NCI-H226 (cell line): ENCODE measurements around the gene TPT1.
A peak's percentile ranks its signal among the peaks of the same experiment; 100 is the strongest.
"Not testable (repeated sequence)": the region's sequence is repeated elsewhere in the genome, so short reads cannot be mapped to it uniquely, and the experiment has no call there.

Source experiments
- DNase-seq: peaks from one replicate; pipeline ENCODE4 v3.0.0-alpha.2; 2015

The TPT1 gene

DNA sequence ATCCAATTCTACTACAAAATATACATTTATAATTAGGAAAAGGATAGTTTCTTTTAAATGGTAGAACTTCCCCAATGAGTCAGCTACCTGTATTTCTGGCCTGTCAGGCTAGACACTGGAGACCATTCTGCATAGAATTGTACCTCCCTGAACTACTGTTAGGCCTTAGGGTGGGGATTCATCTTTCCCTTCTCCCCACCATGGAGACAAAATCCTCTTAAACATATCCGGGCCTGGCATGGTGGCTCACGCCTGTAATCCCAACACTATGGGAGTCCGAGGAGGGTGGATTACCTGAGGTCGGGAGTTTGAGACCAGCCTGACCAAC lies 24.5 kb upstream of the TPT1 start:
- no peak for DNase-seq

- DNase-seq = peak; percentile 2
Measured at GRCh38 chr13:45364876-45365557, 24.0 kb upstream of the TPT1 start.

- DNase-seq = no peak
Measured at GRCh38 chr13:45362939-45363338, 22.0 kb upstream of the TPT1 start.

DNA sequence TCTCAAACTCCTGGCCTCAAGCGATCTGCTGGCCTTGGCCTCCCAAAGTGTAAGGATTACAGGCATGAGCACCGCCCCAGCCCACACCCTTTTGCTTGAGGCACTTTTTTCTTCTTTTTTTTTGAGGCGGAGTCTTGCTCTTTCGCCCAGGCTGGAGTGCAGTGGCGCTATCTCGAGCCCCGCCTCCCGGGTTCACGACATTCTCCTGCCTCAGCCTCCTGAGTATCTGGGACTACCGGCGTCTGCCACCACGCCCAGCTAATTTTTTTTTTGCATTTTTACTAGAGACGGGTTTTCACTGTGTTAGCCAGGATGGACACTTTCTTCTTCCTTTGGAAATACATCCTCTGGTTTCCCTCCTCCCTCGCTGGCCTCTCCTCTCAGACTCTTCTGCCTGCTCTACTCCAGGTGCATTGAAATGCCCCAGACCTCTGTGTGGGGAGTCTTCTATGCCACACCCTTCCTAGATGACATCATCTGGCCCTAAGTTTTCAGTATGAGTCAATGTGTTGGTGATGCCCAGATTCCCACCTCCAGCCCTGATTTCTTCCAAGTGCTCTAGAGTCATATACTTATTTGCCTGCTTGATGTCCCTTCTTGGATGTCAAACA lies 20.7 kb upstream of the TPT1 start:
- peak; percentile 84 for DNase-seq

GRCh38 chr13:45356966-45357672 lies 16.1 kb upstream of the TPT1 start:
- DNase-seq = no peak

- DNase-seq = no peak
Measured at GRCh38 chr13:45353895-45354294, 12.9 kb upstream of the TPT1 start.

DNA sequence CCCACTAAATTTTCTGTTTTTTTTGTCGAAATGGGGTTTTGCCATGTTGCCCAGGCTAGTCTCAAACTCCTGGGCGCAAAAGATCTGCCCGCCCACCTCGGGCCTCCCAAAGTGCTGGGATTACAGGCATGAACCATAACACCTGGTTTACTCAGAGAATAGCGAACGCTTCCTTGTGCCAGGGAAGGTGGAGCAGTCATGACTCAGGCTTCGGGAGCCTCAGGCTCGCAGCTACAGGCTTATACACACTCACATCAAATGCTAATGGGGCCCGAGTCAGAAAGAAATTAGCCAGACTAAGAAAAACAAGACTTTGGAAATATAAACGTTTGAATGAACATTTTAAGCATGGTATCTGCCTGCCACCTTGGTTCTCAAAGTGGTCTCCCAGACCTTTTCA lies 11.0 kb upstream of the TPT1 start:
- no peak for DNase-seq

- no peak for DNase-seq
Measured at GRCh38 chr13:45350152-45350551, 9.2 kb upstream of the TPT1 start.

- no peak for DNase-seq
Measured at GRCh38 chr13:45349438-45349837, 8.5 kb upstream of the TPT1 start.

GRCh38 chr13:45344064-45344463 lies 3.1 kb upstream of the TPT1 start:
- not testable (repeated sequence) for DNase-seq

DNA sequence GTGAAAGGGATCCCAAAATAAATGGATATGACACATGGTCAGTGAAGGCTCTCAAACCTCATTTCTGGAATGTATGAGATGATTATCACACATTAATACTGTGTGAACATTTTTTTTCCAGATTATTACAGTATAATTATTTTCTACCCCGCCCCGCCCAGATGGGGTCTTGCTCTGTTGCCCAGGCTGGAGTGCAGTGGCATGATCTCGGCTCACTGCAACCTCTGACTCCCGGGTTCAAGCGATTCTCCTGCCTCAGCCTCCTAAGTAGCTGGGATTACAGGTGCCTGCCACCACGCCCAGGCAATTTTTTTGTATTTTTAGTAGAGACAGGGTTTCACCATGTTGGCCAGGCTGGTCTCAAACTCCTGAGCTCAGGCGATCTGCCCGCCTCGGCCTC lies 2.1 kb upstream of the TPT1 start:
- DNase-seq = not testable (repeated sequence)

DNA sequence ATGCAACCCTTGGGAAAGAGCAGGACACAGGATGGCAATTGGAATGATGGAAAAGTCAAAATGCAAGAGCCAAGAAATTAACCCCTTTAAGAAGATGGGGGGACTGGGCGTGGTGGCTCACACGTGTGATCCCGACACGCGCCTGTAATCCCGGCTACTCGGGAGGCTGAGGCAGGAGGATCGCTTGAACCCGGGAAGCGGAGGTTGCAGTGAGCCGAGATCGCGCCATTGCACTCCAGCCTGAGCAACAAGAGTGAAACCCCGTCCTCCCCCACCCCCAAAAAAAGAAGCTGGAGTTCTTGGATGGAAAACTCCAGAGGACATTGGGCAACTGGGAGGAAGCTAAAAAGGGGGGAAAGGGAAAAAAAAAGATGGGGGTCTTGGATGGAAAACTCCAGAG lies 1.7 kb upstream of the TPT1 start:
- DNase-seq = not testable (repeated sequence)

DNA sequence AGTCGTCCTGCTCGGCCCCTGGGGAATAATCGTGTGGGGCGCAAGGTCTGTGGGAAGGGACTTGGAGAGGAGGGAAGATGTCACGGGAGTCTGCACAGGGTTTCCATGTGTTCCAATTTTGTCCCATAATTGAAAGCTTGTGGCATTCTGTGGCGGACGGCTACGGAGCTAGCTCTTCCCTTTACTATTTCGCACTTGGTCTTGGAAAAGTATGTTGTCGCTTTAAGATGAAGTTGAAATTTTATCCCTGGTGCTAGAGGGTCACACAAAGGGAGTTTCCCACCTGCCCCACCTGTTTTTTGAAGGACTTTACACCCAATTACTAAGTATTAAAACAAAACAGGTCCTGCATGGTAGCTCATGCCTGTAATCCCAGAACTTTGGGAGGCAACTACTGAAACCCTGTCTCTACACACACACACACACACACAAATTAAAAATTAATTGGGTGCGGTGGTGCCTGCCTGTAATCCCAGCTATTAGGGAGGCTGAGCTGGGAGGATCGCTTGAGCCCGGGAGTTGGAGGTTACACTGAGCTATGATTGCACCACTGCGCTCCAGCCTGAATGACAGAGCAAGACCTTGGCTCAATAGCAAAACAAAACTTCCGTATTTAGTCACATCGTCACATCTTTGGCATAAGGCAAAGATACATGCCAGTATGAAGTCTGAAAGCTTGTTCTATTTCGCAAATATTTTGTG lies 967 bp upstream of the TPT1 start:
- DNase-seq = no peak

GRCh38 chr13:45340422-45341033 lies 455 bp downstream of the TPT1 start:
- DNase-seq = peak; percentile 92

DNA sequence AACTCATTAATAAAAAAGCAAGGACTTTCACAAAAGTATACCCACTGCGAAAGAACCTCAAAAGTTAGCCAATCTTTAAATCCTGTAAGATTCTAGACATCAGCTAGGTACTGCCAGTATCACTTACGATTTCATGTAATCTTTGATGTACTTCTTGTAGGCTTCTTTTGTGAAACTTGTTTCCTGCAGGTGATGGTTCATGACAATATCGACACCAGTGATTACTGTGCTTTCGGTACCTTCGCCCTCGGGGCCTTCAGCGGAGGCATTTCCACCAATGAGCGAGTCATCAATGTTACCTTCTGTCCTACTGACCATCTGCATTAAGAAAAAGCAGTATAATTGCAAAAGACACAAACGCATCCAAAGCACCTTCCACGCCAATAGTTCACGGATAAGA lies 1.1 kb downstream of the TPT1 start:
- DNase-seq = no peak

GRCh38 chr13:45339399-45339798 lies 1.6 kb downstream of the TPT1 start:
- DNase-seq = no peak

- no peak for DNase-seq
Measured at GRCh38 chr13:45337803-45338202, 3.2 kb downstream of the TPT1 start.

- DNase-seq = no peak
Measured at GRCh38 chr13:45337395-45337794, 3.6 kb downstream of the TPT1 start.

- no peak for DNase-seq
Measured at GRCh38 chr13:45336025-45336800, 4.8 kb downstream of the TPT1 start.

DNA sequence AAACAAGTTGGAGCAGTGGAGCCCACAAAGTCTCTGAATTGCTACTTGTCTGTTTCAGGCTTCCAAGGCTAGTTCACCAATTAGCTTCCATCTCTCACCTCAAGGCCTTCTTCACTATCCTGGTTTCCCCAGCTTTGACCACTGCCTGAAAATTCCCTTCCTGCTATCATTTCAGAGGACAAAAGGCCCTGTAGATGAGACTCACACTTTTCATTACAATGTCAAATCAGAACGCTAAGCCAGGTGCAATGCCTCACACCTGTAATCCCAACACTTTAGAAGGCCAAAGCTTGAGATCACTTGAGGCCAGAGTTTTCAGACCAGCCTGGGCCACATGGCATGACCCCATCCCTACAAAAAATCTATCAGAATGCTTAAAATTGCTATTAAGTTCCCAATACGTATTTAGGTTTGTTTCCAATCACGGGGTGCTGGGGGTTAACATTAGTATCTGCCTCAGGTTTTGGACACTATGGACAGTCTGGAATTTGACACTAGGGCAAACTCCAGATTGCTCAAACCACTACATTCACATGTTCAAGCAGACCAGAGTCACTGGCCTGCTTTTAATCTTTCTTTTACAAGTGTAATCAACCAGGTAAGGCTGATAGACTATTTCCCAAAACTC lies 5.5 kb downstream of the TPT1 start:
- DNase-seq = no peak

DNA sequence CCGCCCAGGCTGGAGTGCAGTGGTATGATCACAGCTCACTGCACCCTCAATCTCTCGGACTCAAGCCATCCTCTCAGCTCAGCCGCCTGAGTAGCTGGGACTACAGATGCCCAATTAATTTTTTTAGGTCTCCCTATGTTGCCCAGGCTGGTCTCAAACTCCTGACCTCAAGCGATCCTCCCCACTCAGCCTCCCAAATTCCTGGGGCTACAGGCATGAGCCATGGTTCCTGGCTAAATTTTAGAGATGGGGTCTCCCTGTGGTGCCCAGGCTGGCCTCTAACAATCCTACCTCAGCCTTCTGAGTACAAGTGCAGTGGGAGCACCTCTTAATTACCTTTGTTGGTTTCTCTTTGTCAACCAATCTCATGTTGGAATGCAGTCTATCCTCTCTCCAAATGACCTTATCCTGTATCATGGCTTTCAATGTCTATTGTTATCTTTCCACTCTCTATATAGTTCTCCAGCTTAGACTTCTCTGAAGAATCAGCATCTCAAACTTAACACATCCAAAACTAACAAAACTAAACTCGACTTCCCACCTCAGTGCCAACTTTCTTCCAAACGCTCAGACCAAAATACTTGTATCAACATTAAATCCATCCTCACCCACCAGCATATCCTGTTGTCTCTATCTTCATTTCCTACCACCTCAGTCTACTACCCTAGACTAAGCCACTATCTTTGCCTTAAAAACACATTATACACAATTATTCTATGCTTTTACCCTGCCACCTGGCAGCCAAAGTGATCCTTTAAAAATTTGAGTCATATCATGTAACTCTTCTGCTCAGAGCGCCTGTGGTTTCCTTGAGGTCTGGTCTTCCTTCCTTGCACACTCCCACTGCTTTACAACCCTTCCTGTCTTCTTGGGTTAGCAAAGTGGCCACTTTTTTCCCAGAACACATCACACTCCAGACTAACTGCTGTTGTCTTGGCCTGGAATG lies 6.7 kb downstream of the TPT1 start:
- DNase-seq = no peak
